CD14-positive monocyte (primary cell): ENCODE measurements around the gene ADAM22. TPM values are rescaled to one million over a fixed set of nuclear protein-coding genes. Genes with fewer than 3 reads are reported as not detected.

ENCODE experiments used
- DNase-seq, 3 donors: peaks; one replicate each; pipeline ENCODE4 v3.0.0-alpha.2; 2011 to 2022
- H2AFZ ChIP-seq: 2 replicates; pipeline ENCODE4 v1.6.0; 2012; ENCODE audit warnings: mild to moderate bottlenecking, low read depth, low read length, inconsistent platforms; ENCODE audit not compliant: insufficient read depth, poor library complexity, severe bottlenecking
- H3K27ac ChIP-seq, 2 donors: 1 replicate in 1 of 2; 2 replicates in 1 of 2; pipeline ENCODE4 v1.5.1; 2012 to 2013; ENCODE audit warnings: low read length in 2 of 2, control low read depth in 1 of 2, inconsistent platforms in 1 of 2, low read depth in 1 of 2, mild to moderate bottlenecking in 1 of 2
- H3K27me3 ChIP-seq, 2 donors: one replicate each; pipeline versions ENCODE4 v1.6.0 to v1.6.1; 2011 to 2013; ENCODE audit warnings: low read length in 2 of 2; ENCODE audit not compliant: control insufficient read depth in 2 of 2, insufficient read depth in 2 of 2
- H3K36me3 ChIP-seq, 2 donors: replicated peaks in 1 of 2; 1 replicate in 1 of 2; 2 replicates in 1 of 2; pipeline versions ENCODE4 v1.5.1 to v1.6.1; 2012 to 2013; ENCODE audit warnings: low read length in 2 of 2, control low read depth in 1 of 2, inconsistent platforms in 1 of 2, mild to moderate bottlenecking in 1 of 2; ENCODE audit not compliant: insufficient read depth in 2 of 2, control insufficient read depth in 1 of 2
- H3K4me1 ChIP-seq, 2 donors: 1 replicate in 1 of 2; 2 replicates in 1 of 2; pipeline versions ENCODE4 v1.5.1 to v1.6.1; 2012 to 2013; ENCODE audit warnings: low read length in 2 of 2, control low read depth in 1 of 2, inconsistent platforms in 1 of 2, mild to moderate bottlenecking in 1 of 2, moderate library complexity in 1 of 2; ENCODE audit not compliant: insufficient read depth in 2 of 2, control insufficient read depth in 1 of 2
- H3K4me2 ChIP-seq: replicated peaks from 2 replicates; pipeline ENCODE3; 2012; ENCODE audit warnings: low read length, moderate library complexity, mild to moderate bottlenecking; ENCODE audit not compliant: poor library complexity, severe bottlenecking; ENCODE audit errors: extremely low read depth
- H3K4me3 ChIP-seq, 3 experiments: fragments of 200-600 bp in 1 of 3; sonication (generic) in 1 of 3; replicated peaks in 1 of 3; 1 replicate in 2 of 3; 2 replicates in 1 of 3; pipeline ENCODE4 v1.5.1; 2011 to 2013; ENCODE audit warnings: low read length in 3 of 3, mild to moderate bottlenecking in 3 of 3, control low read depth in 2 of 3, low read depth in 2 of 3, inconsistent platforms in 1 of 3, moderate library complexity in 1 of 3
- H3K79me2 ChIP-seq: 2 replicates; pipeline ENCODE4 v1.6.0; 2012; ENCODE audit warnings: mild to moderate bottlenecking, control low read depth, inconsistent platforms, low read length, moderate library complexity; ENCODE audit not compliant: insufficient read depth
- H3K9ac ChIP-seq: 2 replicates; pipeline ENCODE4 v1.6.0; 2017; ENCODE audit warnings: low read length, mild to moderate bottlenecking; ENCODE audit not compliant: insufficient read depth, poor library complexity, severe bottlenecking
- H3K9me3 ChIP-seq, 2 donors: replicated peaks in 1 of 2; 1 replicate in 1 of 2; 2 replicates in 1 of 2; pipeline versions ENCODE4 v1.5.1 to v1.6.1; 2012 to 2013; ENCODE audit warnings: low read length in 2 of 2, control low read depth in 1 of 2; ENCODE audit not compliant: control insufficient read depth in 1 of 2, insufficient read depth in 1 of 2
- H4K20me1 ChIP-seq: 2 replicates; pipeline ENCODE4 v1.6.0; 2012; ENCODE audit warnings: mild to moderate bottlenecking, low read length, control low read depth, moderate library complexity; ENCODE audit not compliant: insufficient read depth
- H3K27ac Mint-ChIP-seq, 7 donors: one replicate each; pipeline ENCODE4 v1.8.0; 2020; ENCODE audit warnings: mild to moderate bottlenecking in 7 of 7, mixed read lengths in 7 of 7, moderate library complexity in 6 of 7, inconsistent platforms in 2 of 7
- H3K27me3 Mint-ChIP-seq, 3 donors: one replicate each; pipeline ENCODE4 v1.8.0; 2021 to 2022; ENCODE audit warnings: low read depth in 3 of 3, mild to moderate bottlenecking in 3 of 3, mixed read lengths in 3 of 3, moderate library complexity in 3 of 3, inconsistent platforms in 1 of 3
- H3K36me3 Mint-ChIP-seq, 2 donors: one replicate each; pipeline ENCODE4 v1.8.0; 2020; ENCODE audit warnings: mixed read lengths in 2 of 2, inconsistent platforms in 1 of 2, mild to moderate bottlenecking in 1 of 2
- H3K4me1 Mint-ChIP-seq: one replicate; pipeline ENCODE4 v1.8.0; 2020; ENCODE audit warnings: mild to moderate bottlenecking, mixed read lengths
- H3K4me3 Mint-ChIP-seq, 2 donors: one replicate each; pipeline ENCODE4 v1.8.0; 2020; ENCODE audit warnings: mild to moderate bottlenecking in 2 of 2, mixed read lengths in 2 of 2, moderate library complexity in 1 of 2
- H3K9me3 Mint-ChIP-seq, 7 donors: one replicate each; pipeline ENCODE4 v1.8.0; 2020 to 2022; ENCODE audit warnings: mixed read lengths in 7 of 7, mild to moderate bottlenecking in 6 of 7, moderate library complexity in 6 of 7, inconsistent platforms in 2 of 7
- CTCF ChIP-seq: fragments of 200-600 bp; IDR thresholded peaks from one replicate; pipeline ENCODE4 v1.8.0; 2022; ENCODE audit warnings: antibody characterized with exemption, mild to moderate bottlenecking
- WGBS: methylation state at CpG from one replicate; pipeline ENCODE4 v1.1.5; 2013; ENCODE audit warnings: missing lambda C conversion rate; ENCODE audit not compliant: insufficient coverage; 5-methylcytosine and 5-hydroxymethylcytosine counted together
- intact Hi-C, 2 donors: fragments of 100-400 bp; cut with micrococcal nuclease; formaldehyde crosslinking; loops; one replicate each; pipeline versions ENCODE4 v1.15.0 to v1.15.1; 2023
- polyA plus RNA-seq, 3 donors: library from polyadenylated mRNA; depleted of rRNA in 1 of 3; unstranded in 2 of 3; stranded (reverse) in 1 of 3; fragments of 300-500 nt in 2 of 3; fragments of >200 nt in 1 of 3; fragmentation: Illumina TruSeq in 2 of 3; gene quantifications; 1 replicate in 2 of 3; 2 replicates in 1 of 3; pipeline ENCODE4 v1.2.3, GENCODE V29; 2012 to 2021

ADAM22 gene
- polyA plus RNA-seq, 3 donors, result 0.01 to 0.17 TPM; not detected in 1

GRCh38 chr7:88127637-88128290 is 193.7 kb downstream of the ADAM22 start:
- peaks cover 2% of the 10 kb centered on the region for H3K4me1 Mint-ChIP-seq
- intact Hi-C loops, result no loop called here

GRCh38 chr7:88132725-88133124 is 198.7 kb downstream of the ADAM22 start:
- Mint-ChIP-seq H3K4me1 (peaks cover 5% of the 10 kb centered on the region), H3K4me3 (no peak overlapping the region), H3K27ac (no peak overlapping the region), H3K9me3 (no peaks in the 10 kb centered on the region), H3K27me3 (peaks cover 0 to 2% (median 0%) of the 10 kb centered on the region in 3 donors), H3K36me3 (no peaks in the 10 kb centered on the region)
- Histone ChIP-seq H3K9ac (no peak overlapping the region), H3K27me3 (no peaks in the 10 kb centered on the region), H3K9me3 (no peaks in the 10 kb centered on the region), H3K4me2 (peak overlapping the region; percentile 21), H3K27ac (no peak overlapping the region), H3K79me2 (no peaks in the 10 kb centered on the region), H3K4me1 (peaks cover 0 to 4% of the 10 kb centered on the region in 2 donors), H3K4me3 (no peak overlapping the region), H3K36me3 (no peaks in the 10 kb centered on the region), H2AFZ (no peak overlapping the region), H4K20me1 (no peaks in the 10 kb centered on the region)
- whole genome bisulfite sequencing, result no CpG with 5 or more reads among the region's 4 CpGs
- peak; percentile 3 to 18 (median 9) for DNase-seq
- no peak for TF ChIP-seq CTCF
- intact Hi-C loops, result no loop called here

More at GRCh38 chr7:88127637-88128290, 193.7 kb downstream of the ADAM22 start:
- Histone ChIP-seq H3K36me3 (no peaks in the 10 kb centered on the region), H3K4me2 (no peak overlapping the region), H3K27me3 (no peaks in the 10 kb centered on the region), H3K27ac (no peak overlapping the region), H3K9ac (no peak overlapping the region), H3K79me2 (no peaks in the 10 kb centered on the region), H3K4me3 (no peak overlapping the region), H4K20me1 (no peaks in the 10 kb centered on the region), H3K9me3 (no peaks in the 10 kb centered on the region), H3K4me1 (peaks cover 0 to 1% of the 10 kb centered on the region in 2 donors), H2AFZ (no peak overlapping the region)
- H3K36me3 Mint-ChIP-seq, result no peaks in the 10 kb centered on the region
- no peak overlapping the region for H3K27ac Mint-ChIP-seq
- no peak for TF ChIP-seq CTCF
- DNase-seq, result no peak
- peaks cover 0 to 2% (median 0%) of the 10 kb centered on the region in 3 donors for H3K27me3 Mint-ChIP-seq
- no peaks in the 10 kb centered on the region for H3K9me3 Mint-ChIP-seq
- no CpG with 5 or more reads among the region's 7 CpGs for WGBS
- no peak overlapping the region for H3K4me3 Mint-ChIP-seq
